Forelimb muscle (tissue), 1 donor: ENCODE measurements around the gene CDK5. TPM values are rescaled to one million over a fixed set of nuclear protein-coding genes. Genes with fewer than 3 reads are reported as not detected.
"Not testable (repeated sequence)": the region's sequence is repeated elsewhere in the genome, so short reads cannot be mapped to it uniquely, and the experiment has no call there.

Source experiments
- DNase-seq: peaks from one replicate; pipeline ENCODE4 v3.0.0-alpha.2; 2013; ENCODE audit warnings: low read depth
- polyA plus RNA-seq: library from polyadenylated mRNA; unstranded; fragments of 120-200 nt; gene quantifications from one replicate; pipeline ENCODE4 v1.2.1, GENCODE V29; 2013; ENCODE audit not compliant: insufficient read length

The CDK5 gene
- polyA plus RNA-seq, 1 donor, result 9.1 TPM

- no peak for DNase-seq
These were observed 1.2 kb upstream of the CDK5 start for GRCh38 chr7:151058781-151059366.

GRCh38 chr7:151057989-151058780 is 488 bp upstream of the CDK5 start:
- peak; percentile 98 for DNase-seq

DNA sequence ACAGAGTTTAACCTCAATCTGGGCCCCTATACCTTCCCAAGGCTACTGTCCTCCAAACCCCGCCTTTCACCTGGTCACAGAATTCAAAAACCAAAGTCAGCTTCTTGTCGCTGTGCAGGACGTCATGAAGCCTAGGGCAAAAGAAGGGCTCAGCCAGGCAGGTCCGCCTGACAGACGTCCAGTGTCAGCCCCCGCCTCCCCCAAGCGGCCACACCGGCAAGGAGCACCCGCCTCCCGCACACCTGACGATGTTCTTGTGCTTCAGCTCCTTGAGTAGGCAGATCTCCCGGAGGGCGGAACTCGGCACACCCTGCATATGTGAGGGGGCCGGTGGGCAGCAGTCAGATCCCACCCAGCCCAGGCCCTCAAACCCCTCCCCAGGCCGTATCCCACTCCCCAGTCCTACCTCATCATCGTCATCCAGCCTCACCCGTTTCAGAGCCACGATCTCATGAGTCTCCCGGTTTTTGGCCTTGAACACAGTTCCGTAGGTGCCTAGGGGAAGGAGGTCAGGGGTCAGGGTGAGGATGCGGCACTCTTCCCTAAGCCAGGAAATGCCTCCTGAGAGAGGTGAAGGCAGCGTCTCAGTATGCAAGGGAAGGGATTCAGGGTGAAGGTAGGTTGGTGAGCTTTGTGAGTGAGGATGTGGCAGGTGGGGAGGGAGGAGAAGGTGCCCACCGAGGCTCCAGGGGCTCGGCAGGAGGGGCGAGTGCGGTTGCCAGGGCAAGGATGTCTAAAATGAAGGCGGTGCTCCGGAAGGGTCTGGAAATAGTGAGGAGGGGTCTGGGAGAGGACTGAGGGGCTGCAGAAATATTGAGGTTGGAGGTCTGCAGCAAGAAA is 811 bp downstream of the CDK5 start:
- no peak for DNase-seq

DNA sequence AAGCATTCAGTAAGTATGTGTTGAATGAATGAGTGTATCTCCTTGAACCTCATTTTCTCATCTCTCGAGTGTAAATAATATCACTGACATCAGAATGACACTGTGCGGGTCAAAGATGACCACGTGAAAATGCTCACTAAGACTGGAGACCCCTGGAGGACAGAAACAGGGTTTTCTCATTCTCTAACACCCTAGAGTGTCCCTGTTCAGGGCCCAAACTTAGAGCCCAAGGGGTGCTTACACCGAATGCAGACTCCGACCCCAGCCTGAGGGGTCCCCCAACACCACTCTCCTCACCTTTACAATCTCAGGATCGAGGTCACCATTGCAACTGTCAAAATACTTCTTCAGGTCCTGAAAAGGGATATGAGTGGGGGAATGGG is 1.4 kb downstream of the CDK5 start:
- no peak for DNase-seq

GRCh38 chr7:151053751-151054150 is 3.9 kb downstream of the CDK5 start:
- DNase-seq, result no peak

- DNase-seq, result no peak
These were observed 4.6 kb downstream of the CDK5 start for GRCh38 chr7:151053096-151053495.

GRCh38 chr7:151051108-151051507 is 6.6 kb downstream of the CDK5 start:
- peak; percentile 43 for DNase-seq

- DNase-seq, result no peak
These were observed 8.7 kb downstream of the CDK5 start for GRCh38 chr7:151048911-151049463.

GRCh38 chr7:151047976-151048815 is 9.5 kb downstream of the CDK5 start, which contains the start of gene ASIC3:
Gene ASIC3 (plus strand): TSS chr7:151048531. CDS start chr7:151048886, 355 bp downstream.
- DNase-seq, result no peak

GRCh38 chr7:151046603-151047573 is 10.8 kb downstream of the CDK5 start:
- no peak for DNase-seq

- DNase-seq, result no peak
These were observed 11.7 kb downstream of the CDK5 start for GRCh38 chr7:151045967-151046366.

- DNase-seq, result no peak
These were observed 12.4 kb downstream of the CDK5 start for GRCh38 chr7:151045262-151045661.

GRCh38 chr7:151043959-151044358 is 13.7 kb downstream of the CDK5 start:
- no peak for DNase-seq

- DNase-seq, result not testable (repeated sequence)
These were observed 14.2 kb downstream of the CDK5 start for GRCh38 chr7:151043449-151043848.

DNA sequence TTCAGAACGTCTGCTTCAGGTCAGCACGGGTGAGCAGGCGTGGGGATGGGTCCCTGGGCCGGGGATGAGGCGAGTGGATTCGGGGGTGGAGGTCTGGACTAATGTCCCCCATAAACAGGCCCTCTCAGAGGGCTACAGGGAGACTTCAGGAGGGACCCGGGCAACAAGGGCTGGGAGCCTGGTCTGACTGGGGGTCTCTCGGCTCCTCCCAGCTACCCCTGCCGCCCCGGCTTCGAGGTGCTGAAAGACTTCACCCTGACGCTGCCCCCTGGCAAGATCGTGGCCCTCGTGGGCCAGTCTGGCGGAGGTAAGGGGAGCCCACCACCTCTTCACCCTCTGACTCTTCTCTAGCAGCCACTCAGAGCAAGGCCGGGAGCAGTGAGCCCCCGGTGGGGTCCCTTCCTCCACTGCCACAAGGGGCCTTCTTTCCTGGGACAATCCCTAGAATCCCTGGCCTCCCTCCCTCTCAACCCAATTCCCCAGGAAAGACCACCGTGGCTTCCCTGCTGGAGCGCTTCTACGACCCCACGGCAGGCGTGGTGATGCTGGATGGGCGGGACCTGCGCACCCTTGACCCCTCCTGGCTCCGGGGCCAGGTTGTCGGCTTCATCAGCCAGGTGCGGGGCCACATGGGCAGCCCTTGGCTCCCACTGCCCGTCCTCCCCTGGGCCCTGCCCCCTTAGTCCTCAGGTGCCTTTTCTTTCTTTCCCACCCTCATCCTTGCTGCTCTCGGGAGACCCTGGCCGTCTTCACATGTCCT is 16.9 kb downstream of the CDK5 start:
- no peak for DNase-seq

DNA sequence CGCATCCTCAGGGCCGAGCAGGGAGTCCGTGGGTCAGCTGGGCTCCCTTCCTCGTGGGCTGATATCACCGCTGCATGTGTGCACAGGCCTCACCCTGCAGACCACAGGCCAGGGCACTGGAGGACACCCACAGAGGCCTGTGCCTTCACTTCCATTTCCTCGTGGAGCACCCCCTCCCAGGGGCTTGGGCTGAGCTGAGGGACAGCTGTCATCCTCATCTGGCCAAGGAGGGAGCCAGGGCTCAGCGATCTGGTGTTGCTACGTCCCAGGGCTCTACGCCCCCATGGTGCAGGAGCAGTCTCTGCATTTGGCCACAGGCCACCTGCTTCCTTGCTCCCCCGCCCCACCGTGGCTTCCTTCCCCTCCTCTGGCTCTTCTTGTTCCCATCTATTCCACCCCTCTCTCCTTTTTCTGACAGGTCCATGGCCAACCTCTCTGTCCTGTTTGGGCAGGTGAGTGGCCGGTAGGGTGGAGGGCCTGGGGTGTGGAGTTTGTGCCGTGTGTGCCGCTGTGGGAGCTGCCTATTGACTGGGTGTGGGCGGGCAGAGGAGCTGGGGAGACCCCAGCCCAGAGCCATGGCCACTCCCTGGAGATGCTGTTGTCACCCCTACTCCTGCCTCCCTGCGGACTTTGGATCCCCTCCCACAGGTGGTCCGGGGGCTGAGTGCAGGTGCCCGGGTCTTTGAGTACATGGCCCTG is 17.7 kb downstream of the CDK5 start:
- DNase-seq, result no peak

- DNase-seq, result no peak
These were observed 18.5 kb downstream of the CDK5 start for GRCh38 chr7:151038951-151039849.

DNA sequence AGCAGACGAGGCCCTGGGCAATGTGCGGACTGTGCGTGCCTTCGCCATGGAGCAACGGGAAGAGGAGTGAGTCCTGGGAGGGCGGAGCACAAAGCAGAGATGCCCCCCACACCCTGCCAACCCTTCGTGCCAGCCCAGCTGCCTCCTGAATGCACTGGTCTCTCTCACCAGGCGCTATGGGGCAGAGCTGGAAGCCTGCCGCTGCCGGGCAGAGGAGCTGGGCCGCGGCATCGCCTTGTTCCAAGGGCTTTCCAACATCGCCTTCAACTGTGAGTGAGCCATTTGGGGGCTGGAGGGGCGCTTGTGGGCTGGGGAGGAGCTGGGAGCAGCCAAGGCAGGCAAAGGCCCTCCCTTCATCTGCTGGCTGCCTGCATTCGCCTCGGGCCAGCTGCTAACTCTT is 21.8 kb downstream of the CDK5 start:
- DNase-seq, result no peak
